GM18868 (cell line): ENCODE measurements around the gene TUBG2.

Experiments used
- ATAC-seq: cut with Tn5 transposase; IDR thresholded peaks from one replicate; pipeline ENCODE4 v1.9.1; 2021; ENCODE audit warnings: mild to moderate bottlenecking, moderate library complexity; ENCODE audit not compliant: unreplicated experiment

Gene TUBG2

GRCh38 chr17:42676424-42677011, 17.4 kb downstream of the TUBG2 start, which contains the start of gene PLEKHH3:
Gene PLEKHH3, minus strand, starts transcription at chr17:42676994. Its CDS starts 431 bp downstream, at chr17:42676563.
- ATAC-seq, result no peak

- ATAC-seq, result peak; percentile 70
These were observed 18.2 kb downstream of the TUBG2 start for GRCh38 chr17:42677012-42677857.

GRCh38 chr17:42677921-42678781, 19.1 kb downstream of the TUBG2 start:
- ATAC-seq, result peak; percentile 26

- ATAC-seq, result no peak
These were observed 19.9 kb downstream of the TUBG2 start for GRCh38 chr17:42678951-42679491.

GRCh38 chr17:42679492-42680330, 20.6 kb downstream of the TUBG2 start:
- ATAC-seq, result no peak

- no peak for ATAC-seq
These were observed 21.3 kb downstream of the TUBG2 start for GRCh38 chr17:42680331-42680808.

- ATAC-seq, result no peak
These were observed 23.1 kb downstream of the TUBG2 start, which contains the start of gene CNTNAP1 for GRCh38 chr17:42681976-42682721. Gene CNTNAP1, plus strand, starts transcription at chr17:42682531. Its CDS starts 299 bp downstream, at chr17:42682830.

- ATAC-seq, result no peak
These were observed 23.8 kb downstream of the TUBG2 start for GRCh38 chr17:42682722-42683403.

GRCh38 chr17:42683407-42684034, 24.4 kb downstream of the TUBG2 start:
- ATAC-seq, result no peak

GRCh38 chr17:42684929-42685556, 26.0 kb downstream of the TUBG2 start:
- no peak for ATAC-seq

GRCh38 chr17:42685831-42686230, 26.7 kb downstream of the TUBG2 start:
- no peak for ATAC-seq

- ATAC-seq, result no peak
These were observed 27.5 kb downstream of the TUBG2 start for GRCh38 chr17:42686520-42687128.

GRCh38 chr17:42687707-42688320, 28.7 kb downstream of the TUBG2 start:
- ATAC-seq, result no peak

- ATAC-seq, result no peak
These were observed 31.5 kb downstream of the TUBG2 start for GRCh38 chr17:42690596-42690995.

GRCh38 chr17:42691021-42691545, 32.0 kb downstream of the TUBG2 start:
- no peak for ATAC-seq

- ATAC-seq, result no peak
These were observed 33.4 kb downstream of the TUBG2 start for GRCh38 chr17:42692489-42692888.

- no peak for ATAC-seq
These were observed 35.4 kb downstream of the TUBG2 start for GRCh38 chr17:42694524-42694923.
